Vagina (tissue), 2 donors: ENCODE measurements around the gene KCNA1.

Source experiments
- CTCF ChIP-seq, 3 experiments: fragments of 450-650 bp in 2 of 3; fragments of 200-600 bp in 1 of 3; sonication (generic) in 1 of 3; IDR thresholded peaks; one replicate each; pipeline ENCODE4 v1.5.1; 2017 to 2019; ENCODE audit warnings: antibody characterized with exemption in 3 of 3, mild to moderate bottlenecking in 2 of 3, moderate library complexity in 2 of 3
- POLR2A ChIP-seq, 2 donors: fragments of 450-650 bp; IDR thresholded peaks; one replicate each; pipeline ENCODE4 v1.6.1; 2017; ENCODE audit warnings: antibody characterized with exemption in 2 of 2, mild to moderate bottlenecking in 2 of 2, moderate library complexity in 2 of 2

DNA sequence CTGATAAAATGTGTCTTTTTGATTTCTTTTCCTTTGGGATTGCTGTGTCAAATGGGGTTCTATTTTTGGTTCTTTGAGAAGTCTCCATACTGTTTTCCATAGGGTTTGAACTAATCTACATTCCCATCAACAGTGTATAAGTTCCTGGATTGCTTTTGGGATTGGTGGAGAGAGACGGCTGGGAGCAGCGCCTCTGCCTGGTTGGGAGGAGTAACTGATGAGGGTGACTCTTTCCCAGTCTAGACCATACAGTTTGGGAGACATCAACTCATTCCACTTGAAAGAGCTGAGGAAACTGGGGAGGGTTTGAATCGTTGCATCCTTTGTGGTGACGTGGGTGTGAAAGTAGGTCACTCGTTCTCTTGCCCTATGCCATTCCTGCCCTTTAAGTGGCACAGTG, 42.3 kb upstream of the KCNA1 start:
- no peak for TF ChIP-seq CTCF (IDR thresholded peaks at IDR 0.05)
- no peak for TF ChIP-seq POLR2A (IDR thresholded peaks at IDR 0.05)
